ENCODE data around the gene CFAP46.

CFAP46 gene

GRCh38 chr10:132846631-132847415 is 95.5 kb downstream of the CFAP46 start:
- no peak overlapping the region for H3K4me3 ChIP-seq (ENCODE audit: insufficient read depth, low read length, poor library complexity, severe bottlenecking)

GRCh38 chr10:132845780-132846595 is 96.4 kb downstream of the CFAP46 start:
- Histone ChIP-seq H3K9me3 (ENCODE audit: insufficient read depth, low read length) (peaks cover 7% of the 10 kb centered on the region; the same call in 1 of the 2 replicates), H3K9ac (ENCODE audit: low read length) (no peak overlapping the region), H3K36me3 (ENCODE audit: low read length) (no peaks in the 10 kb centered on the region), H3K4me2 (ENCODE audit: low read depth, low read length, poor library complexity, severe bottlenecking) (no peak overlapping the region), H4K20me1 (ENCODE audit: low read depth, low read length) (no peaks in the 10 kb centered on the region), H3F3A (ENCODE audit: insufficient read depth) (no peaks in the 10 kb centered on the region), H2AFZ (ENCODE audit: low read depth, low read length, severe bottlenecking) (no peak overlapping the region), H3K27me3 (ENCODE audit: low read length) (no peaks in the 10 kb centered on the region), H3K79me2 (ENCODE audit: insufficient read depth, low read length) (no peaks in the 10 kb centered on the region), H3K9me2 (replicated peaks; ENCODE audit: insufficient read depth, low read length) (no peaks in the 10 kb centered on the region), H3K27ac (ENCODE audit: low read depth, low read length) (no peak overlapping the region), H3K4me3 (ENCODE audit: insufficient read depth, low read length, poor library complexity, severe bottlenecking) (no peak overlapping the region)
- TF ChIP-seq CTCF (IDR thresholded peaks at IDR 0.05; ENCODE audit: insufficient read depth, low read length, poor library complexity, severe bottlenecking): no peak
- no peak for TF ChIP-seq EZH2phosphoT487 (conservative IDR thresholded peaks at IDR 0.05; ENCODE audit: low read length)

More at GRCh38 chr10:132846631-132847415, 95.5 kb downstream of the CFAP46 start:
- no peak for TF ChIP-seq CTCF (IDR thresholded peaks at IDR 0.05; ENCODE audit: insufficient read depth, low read length, poor library complexity, severe bottlenecking)
- no peak for TF ChIP-seq EZH2phosphoT487 (conservative IDR thresholded peaks at IDR 0.05; ENCODE audit: low read length)
- peaks cover 7% of the 10 kb centered on the region; the same call in 1 of the 2 replicates for H3K9me3 ChIP-seq (ENCODE audit: insufficient read depth, low read length)
- no peak overlapping the region for H2AFZ ChIP-seq (ENCODE audit: low read depth, low read length, severe bottlenecking)
- no peaks in the 10 kb centered on the region for H3K9me2 ChIP-seq (replicated peaks; ENCODE audit: insufficient read depth, low read length)
- H4K20me1 ChIP-seq (ENCODE audit: low read depth, low read length): no peaks in the 10 kb centered on the region
- H3K27ac ChIP-seq (ENCODE audit: low read depth, low read length): no peak overlapping the region
- no peak overlapping the region for H3K4me2 ChIP-seq (ENCODE audit: low read depth, low read length, poor library complexity, severe bottlenecking)
- H3F3A ChIP-seq (ENCODE audit: insufficient read depth): no peaks in the 10 kb centered on the region
- H3K79me2 ChIP-seq (ENCODE audit: insufficient read depth, low read length): no peaks in the 10 kb centered on the region
- H3K36me3 ChIP-seq (ENCODE audit: low read length): no peaks in the 10 kb centered on the region
- H3K9ac ChIP-seq (ENCODE audit: low read length): no peak overlapping the region
- no peaks in the 10 kb centered on the region for H3K27me3 ChIP-seq (ENCODE audit: low read length)

- Histone ChIP-seq H4K20me1 (ENCODE audit: low read depth, low read length) (no peaks in the 10 kb centered on the region), H3F3A (ENCODE audit: insufficient read depth) (no peaks in the 10 kb centered on the region), H3K27ac (ENCODE audit: low read depth, low read length) (no peak overlapping the region), H3K9ac (ENCODE audit: low read length) (no peak overlapping the region), H3K36me3 (ENCODE audit: low read length) (no peaks in the 10 kb centered on the region), H3K9me3 (ENCODE audit: insufficient read depth, low read length) (peaks cover 7% of the 10 kb centered on the region; the same call in 1 of the 2 replicates), H2AFZ (ENCODE audit: low read depth, low read length, severe bottlenecking) (no peak overlapping the region), H3K9me2 (replicated peaks; ENCODE audit: insufficient read depth, low read length) (no peaks in the 10 kb centered on the region), H3K4me3 (ENCODE audit: insufficient read depth, low read length, poor library complexity, severe bottlenecking) (no peak overlapping the region), H3K4me2 (ENCODE audit: low read depth, low read length, poor library complexity, severe bottlenecking) (no peak overlapping the region), H3K27me3 (ENCODE audit: low read length) (no peaks in the 10 kb centered on the region), H3K79me2 (ENCODE audit: insufficient read depth, low read length) (no peaks in the 10 kb centered on the region)
- no peak for TF ChIP-seq CTCF (IDR thresholded peaks at IDR 0.05; ENCODE audit: insufficient read depth, low read length, poor library complexity, severe bottlenecking)
- no peak for TF ChIP-seq EZH2phosphoT487 (conservative IDR thresholded peaks at IDR 0.05; ENCODE audit: low read length)
Observed at GRCh38 chr10:132845041-132845551, 97.3 kb downstream of the CFAP46 start.

Data from SU-DHL-6 (cell line).